OCI-LY7 (cell line): ENCODE measurements around the gene ZNF543. TPM values are rescaled to one million over a fixed set of nuclear protein-coding genes. Genes with fewer than 3 reads are reported as not detected.
A peak's percentile ranks its signal among the peaks of the same experiment; 100 is the strongest.

Source experiments
- BruUV-seq: library from RNA; stranded (reverse); fragments of 400-500 nt; replicated peaks from 2 replicates; lab custom pipeline; 2021; lab: Mats Ljungman, UMichigan
- CTCF ChIA-PET: fragments of 300-600 bp; sonication (Branson Sonifier 250); formaldehyde crosslinking; loops from one replicate; lab custom pipeline; 2022; ENCODE audit warnings: antibody characterized with exemption; ENCODE audit not compliant: unreplicated experiment; lab: Charles Lee
- POLR2A ChIA-PET: fragments of 300-600 bp; sonication (Branson Sonifier 250); formaldehyde crosslinking; loops from one replicate; lab custom pipeline; 2022; ENCODE audit warnings: antibody characterized with exemption; lab: Charles Lee
- DNase-seq: peaks from one replicate; pipeline ENCODE4 v3.0.0-alpha.2; 2015; ENCODE audit warnings: low spot score
- H2AFZ ChIP-seq: fragments of 200-600 bp; sonication (generic), shearing (Covaris generic); 2 replicates; pipeline ENCODE4 v1.6.1; 2014; ENCODE audit warnings: mild to moderate bottlenecking, antibody characterized with exemption, low read length, moderate library complexity
- H3K27ac ChIP-seq: fragments of 200-600 bp; sonication (generic); 2 replicates; pipeline ENCODE4 v1.5.1; 2014; ENCODE audit warnings: mixed run types, low read depth, mild to moderate bottlenecking, moderate library complexity, low read length, inconsistent platforms; ENCODE audit not compliant: poor library complexity, severe bottlenecking
- H3K36me3 ChIP-seq: fragments of 200-600 bp; sonication (generic); 2 replicates; pipeline ENCODE4 v1.6.1; 2014; ENCODE audit warnings: mild to moderate bottlenecking, antibody characterized with exemption, low read length, moderate library complexity, mixed read lengths; ENCODE audit not compliant: insufficient read depth
- H3K4me1 ChIP-seq: fragments of 200-600 bp; sonication (generic); 2 replicates; pipeline ENCODE4 v1.5.1; 2014; ENCODE audit warnings: mild to moderate bottlenecking, low read length; ENCODE audit not compliant: insufficient read depth, poor library complexity, severe bottlenecking
- H3K4me2 ChIP-seq: fragments of 200-600 bp; sonication (generic); 2 replicates; pipeline ENCODE4 v1.6.1; 2014; ENCODE audit warnings: mild to moderate bottlenecking, low read length
- H3K4me3 ChIP-seq: fragments of 200-600 bp; sonication (generic); 2 replicates; pipeline ENCODE4 v1.5.1; 2014; ENCODE audit warnings: mild to moderate bottlenecking, low read depth, low read length; ENCODE audit not compliant: poor library complexity, severe bottlenecking
- H3K79me2 ChIP-seq: fragments of 200-600 bp; sonication (generic); 2 replicates; pipeline ENCODE4 v1.6.1; 2016; ENCODE audit warnings: low read depth, mild to moderate bottlenecking, low read length, moderate library complexity, mixed read lengths; ENCODE audit not compliant: insufficient read depth
- H3K9me2 ChIP-seq: fragments of 200-600 bp; sonication (generic); 2 replicates; pipeline ENCODE4 v1.6.1; 2016; ENCODE audit warnings: mild to moderate bottlenecking, low read length, mixed read lengths; ENCODE audit not compliant: insufficient read depth
- H3K9me3 ChIP-seq: fragments of 200-600 bp; sonication (generic); 2 replicates; pipeline ENCODE4 v1.6.1; 2014; ENCODE audit warnings: mild to moderate bottlenecking, mixed run types, low read length, mixed read lengths
- H4K20me1 ChIP-seq: fragments of 200-600 bp; sonication (generic); 2 replicates; pipeline ENCODE4 v1.6.1; 2014; ENCODE audit warnings: mild to moderate bottlenecking, antibody characterized with exemption, low read length, moderate library complexity, mixed read lengths; ENCODE audit not compliant: insufficient read depth
- EZH2phosphoT487 ChIP-seq: fragments of 200-600 bp; sonication (generic); IDR thresholded peaks from 2 replicates; pipeline ENCODE4 v1.6.1; 2018; ENCODE audit warnings: low read depth, borderline replicate concordance, mild to moderate bottlenecking, mixed run types, antibody characterized with exemption, low read length, moderate library complexity, mixed read lengths
- intact Hi-C: fragments of 100-400 bp; cut with micrococcal nuclease; formaldehyde crosslinking; loops from one replicate; pipeline ENCODE4 v1.10.0; 2022; ENCODE audit not compliant: unreplicated experiment
- total RNA-seq, 2 experiments: library from RNA; depleted of rRNA in 1 of 2; stranded (reverse); fragments of >200 nt in 1 of 2; shearing (Covaris generic) in 1 of 2; gene quantifications; 2 replicates each; pipeline ENCODE4 v1.2.3, GENCODE V29; 2014 to 2022
- TF ChIP-seq, protein P1 (sequence below): fragments of 200-600 bp; sonication (generic); conservative IDR thresholded peaks from 2 replicates; pipeline ENCODE4 v1.5.1; 2014; ENCODE audit warnings: mild to moderate bottlenecking, antibody characterized with exemption, low read length, moderate library complexity, mixed read lengths

The ZNF543 gene
- total RNA-seq, 2 experiments from 2014 or later = 9.4 to 14.6 TPM

DNA sequence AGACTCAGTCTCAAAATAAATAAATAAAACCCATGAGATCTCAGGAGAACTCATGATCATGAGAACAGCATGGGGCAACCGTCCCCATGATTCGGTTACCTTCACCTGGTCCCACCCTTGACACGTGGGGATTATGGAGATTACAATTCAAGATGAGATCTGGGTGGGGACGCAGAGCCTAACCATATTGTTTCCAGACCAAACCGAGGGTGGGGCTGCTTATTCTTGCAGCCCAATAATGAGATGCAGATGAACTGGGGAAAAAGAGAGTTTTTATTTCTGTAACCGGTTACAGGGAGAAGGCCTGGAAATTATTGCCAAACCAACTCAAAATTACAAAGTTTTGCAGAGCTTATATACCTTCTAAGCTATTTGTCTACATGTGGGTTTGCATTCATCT, 55.9 kb downstream of the ZNF543 start:
- H3K4me1 ChIP-seq = no peaks in the 10 kb centered on the region
- H2AFZ ChIP-seq = no peak overlapping the region
- ChIA-PET CTCF (no interaction called here), POLR2A (no interaction called here)
- H3K9me3 ChIP-seq = peaks cover 26% of the 10 kb centered on the region
- no peak overlapping the region for H3K27ac ChIP-seq
- no TSS peak for BruUV-seq
- TF ChIP-seq, protein P1, sequence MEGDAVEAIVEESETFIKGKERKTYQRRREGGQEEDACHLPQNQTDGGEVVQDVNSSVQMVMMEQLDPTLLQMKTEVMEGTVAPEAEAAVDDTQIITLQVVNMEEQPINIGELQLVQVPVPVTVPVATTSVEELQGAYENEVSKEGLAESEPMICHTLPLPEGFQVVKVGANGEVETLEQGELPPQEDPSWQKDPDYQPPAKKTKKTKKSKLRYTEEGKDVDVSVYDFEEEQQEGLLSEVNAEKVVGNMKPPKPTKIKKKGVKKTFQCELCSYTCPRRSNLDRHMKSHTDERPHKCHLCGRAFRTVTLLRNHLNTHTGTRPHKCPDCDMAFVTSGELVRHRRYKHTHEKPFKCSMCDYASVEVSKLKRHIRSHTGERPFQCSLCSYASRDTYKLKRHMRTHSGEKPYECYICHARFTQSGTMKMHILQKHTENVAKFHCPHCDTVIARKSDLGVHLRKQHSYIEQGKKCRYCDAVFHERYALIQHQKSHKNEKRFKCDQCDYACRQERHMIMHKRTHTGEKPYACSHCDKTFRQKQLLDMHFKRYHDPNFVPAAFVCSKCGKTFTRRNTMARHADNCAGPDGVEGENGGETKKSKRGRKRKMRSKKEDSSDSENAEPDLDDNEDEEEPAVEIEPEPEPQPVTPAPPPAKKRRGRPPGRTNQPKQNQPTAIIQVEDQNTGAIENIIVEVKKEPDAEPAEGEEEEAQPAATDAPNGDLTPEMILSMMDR = no peak
- no peak for TF ChIP-seq EZH2phosphoT487
- peaks cover 56% of the 10 kb centered on the region for H3K36me3 ChIP-seq
- no peak for DNase-seq
- no peaks in the 10 kb centered on the region for H4K20me1 ChIP-seq
- H3K9me2 ChIP-seq = no peaks in the 10 kb centered on the region
- intact Hi-C loops = no loop called here
- no peak overlapping the region for H3K4me3 ChIP-seq
- no peak overlapping the region for H3K4me2 ChIP-seq
- no peaks in the 10 kb centered on the region for H3K79me2 ChIP-seq

DNA sequence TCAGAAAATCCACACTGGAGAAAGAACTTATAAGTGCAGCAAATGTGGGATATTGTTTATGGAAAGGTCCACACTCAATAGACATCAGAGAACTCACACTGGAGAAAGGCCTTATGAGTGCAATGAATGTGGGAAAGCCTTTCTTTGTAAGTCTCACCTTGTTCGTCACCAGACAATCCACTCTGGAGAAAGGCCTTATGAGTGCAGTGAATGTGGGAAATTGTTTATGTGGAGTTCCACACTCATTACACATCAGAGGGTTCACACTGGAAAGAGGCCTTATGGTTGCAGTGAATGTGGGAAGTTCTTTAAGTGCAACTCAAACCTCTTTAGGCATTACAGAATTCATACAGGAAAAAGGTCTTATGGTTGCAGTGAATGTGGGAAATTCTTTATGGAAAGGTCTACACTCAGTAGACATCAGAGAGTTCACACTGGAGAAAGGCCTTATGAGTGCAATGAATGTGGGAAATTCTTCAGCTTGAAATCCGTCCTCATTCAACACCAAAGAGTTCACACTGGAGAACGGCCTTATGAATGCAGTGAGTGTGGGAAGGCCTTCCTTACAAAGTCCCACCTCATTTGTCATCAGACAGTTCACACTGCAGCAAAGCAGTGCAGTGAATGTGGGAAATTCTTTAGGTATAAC, 57.4 kb downstream of the ZNF543 start:
- CTCF ChIA-PET = no interaction called here
- Histone ChIP-seq H3K36me3 (peaks cover 49% of the 10 kb centered on the region), H3K79me2 (no peaks in the 10 kb centered on the region), H3K9me2 (no peaks in the 10 kb centered on the region), H3K9me3 (peaks cover 26% of the 10 kb centered on the region), H3K4me3 (no peak overlapping the region), H4K20me1 (no peaks in the 10 kb centered on the region), H3K4me1 (no peaks in the 10 kb centered on the region), H3K4me2 (no peak overlapping the region), H3K27ac (no peak overlapping the region), H2AFZ (no peak overlapping the region)
- no peak for DNase-seq
- intact Hi-C loops = no loop called here
- POLR2A ChIA-PET = no interaction called here
- TF ChIP-seq, protein P1 = no peak
- TF ChIP-seq EZH2phosphoT487 = no peak
- TSS peak; percentile 55 for BruUV-seq

Other genes starting within 250 kb of the ZNF543 start
- gene USP29, start 200.5 kb upstream of the ZNF543 start, total RNA-seq (2014; rRNA removed; shearing (Covaris generic)) = not detected in 2 replicates
- not detected in 2 replicates for gene USP29, start 200.5 kb upstream of the ZNF543 start, total RNA-seq (2022)
- not detected in 2 replicates for gene ZIM3, start 175.3 kb upstream of the ZNF543 start, total RNA-seq (2014; rRNA removed; shearing (Covaris generic))
- not detected in 2 replicates for gene ZIM3, start 175.3 kb upstream of the ZNF543 start, total RNA-seq (2022)
- not detected in 2 replicates for gene DUXA, start 153.0 kb upstream of the ZNF543 start, total RNA-seq (2014; rRNA removed; shearing (Covaris generic))
- gene DUXA, start 153.0 kb upstream of the ZNF543 start, total RNA-seq (2022) = not detected in 2 replicates
- gene ZNF264, start 129.0 kb upstream of the ZNF543 start, total RNA-seq (2014; rRNA removed; shearing (Covaris generic)) = 7.3 and 10.0 TPM in 2 replicates
- gene ZNF264, start 129.0 kb upstream of the ZNF543 start, total RNA-seq (2022) = 12.2 and 12.6 TPM in 2 replicates
- not detected in 2 replicates for gene AURKC, start 89.4 kb upstream of the ZNF543 start, total RNA-seq (2014; rRNA removed; shearing (Covaris generic))
- gene AURKC, start 89.4 kb upstream of the ZNF543 start, total RNA-seq (2022) = 1.1 TPM in 1 of 2 replicates, not detected in the other
- gene ZNF805, start 79.8 kb upstream of the ZNF543 start, total RNA-seq (2014; rRNA removed; shearing (Covaris generic)) = 12.2 and 14.9 TPM in 2 replicates
- gene ZNF805, start 79.8 kb upstream of the ZNF543 start, total RNA-seq (2022) = 8.1 and 10.9 TPM in 2 replicates
- 93.4 and 94.7 TPM in 2 replicates for gene ZNF460, start 40.0 kb upstream of the ZNF543 start, total RNA-seq (2014; rRNA removed; shearing (Covaris generic))
- gene ZNF460, start 40.0 kb upstream of the ZNF543 start, total RNA-seq (2022) = 62.5 and 67.5 TPM in 2 replicates
- gene ZNF304, start 30.8 kb downstream of the ZNF543 start, total RNA-seq (2014; rRNA removed; shearing (Covaris generic)) = 5.0 and 6.8 TPM in 2 replicates
- gene ZNF304, start 30.8 kb downstream of the ZNF543 start, total RNA-seq (2022) = 5.8 and 6.8 TPM in 2 replicates
- gene TRAPPC2B, start 43.1 kb downstream of the ZNF543 start, total RNA-seq (2014; rRNA removed; shearing (Covaris generic)) = 12.7 and 19.3 TPM in 2 replicates
- gene TRAPPC2B, start 43.1 kb downstream of the ZNF543 start, total RNA-seq (2022) = 8.7 and 9.8 TPM in 2 replicates
- 2.8 and 3.9 TPM in 2 replicates for gene ZNF547, start 43.1 kb downstream of the ZNF543 start, total RNA-seq (2014; rRNA removed; shearing (Covaris generic))
- gene ZNF547, start 43.1 kb downstream of the ZNF543 start, total RNA-seq (2022) = 4.5 and 4.8 TPM in 2 replicates
- 18.9 and 23.9 TPM in 2 replicates for gene ZNF548, start 69.4 kb downstream of the ZNF543 start, total RNA-seq (2014; rRNA removed; shearing (Covaris generic))
- gene ZNF548, start 69.4 kb downstream of the ZNF543 start, total RNA-seq (2022) = 41.8 and 42.4 TPM in 2 replicates
- gene ZNF17, start 90.7 kb downstream of the ZNF543 start, total RNA-seq (2014; rRNA removed; shearing (Covaris generic)) = 18.9 and 31.4 TPM in 2 replicates
- gene ZNF17, start 90.7 kb downstream of the ZNF543 start, total RNA-seq (2022) = 14.9 and 15.9 TPM in 2 replicates
- gene ZNF749, start 114.9 kb downstream of the ZNF543 start, total RNA-seq (2014; rRNA removed; shearing (Covaris generic)) = 27.1 and 30.1 TPM in 2 replicates
- gene ZNF749, start 114.9 kb downstream of the ZNF543 start, total RNA-seq (2022) = 14.2 and 18.0 TPM in 2 replicates
- not detected in 2 replicates for gene VN1R1, start 136.7 kb downstream of the ZNF543 start, total RNA-seq (2014; rRNA removed; shearing (Covaris generic))
- gene VN1R1, start 136.7 kb downstream of the ZNF543 start, total RNA-seq (2022) = not detected in 2 replicates
- gene ZNF772, start 157.1 kb downstream of the ZNF543 start, total RNA-seq (2014; rRNA removed; shearing (Covaris generic)) = 0.85 and 0.88 TPM in 2 replicates
- gene ZNF772, start 157.1 kb downstream of the ZNF543 start, total RNA-seq (2022) = 1.1 and 1.5 TPM in 2 replicates
- gene ZNF419, start 167.3 kb downstream of the ZNF543 start, total RNA-seq (2014; rRNA removed; shearing (Covaris generic)) = 5.0 and 7.2 TPM in 2 replicates
- 6.7 and 10.5 TPM in 2 replicates for gene ZNF419, start 167.3 kb downstream of the ZNF543 start, total RNA-seq (2022)
- 9.6 and 12.0 TPM in 2 replicates for gene ZNF773, start 179.5 kb downstream of the ZNF543 start, total RNA-seq (2014; rRNA removed; shearing (Covaris generic))
- gene ZNF773, start 179.5 kb downstream of the ZNF543 start, total RNA-seq (2022) = 6.1 and 8.7 TPM in 2 replicates
- 6.1 and 7.5 TPM in 2 replicates for gene ZNF549, start 206.9 kb downstream of the ZNF543 start, total RNA-seq (2014; rRNA removed; shearing (Covaris generic))
- 6.6 and 8.8 TPM in 2 replicates for gene ZNF549, start 206.9 kb downstream of the ZNF543 start, total RNA-seq (2022)
- 6.3 and 6.9 TPM in 2 replicates for gene ZNF550, start 239.4 kb downstream of the ZNF543 start, total RNA-seq (2014; rRNA removed; shearing (Covaris generic))
- gene ZNF550, start 239.4 kb downstream of the ZNF543 start, total RNA-seq (2022) = 6.8 and 8.7 TPM in 2 replicates